ENCODE results near the gene ORC6. TPM values are rescaled to one million over a fixed set of nuclear protein-coding genes. Genes with fewer than 3 reads are reported as not detected.

Gene ORC6
- total and polyA plus RNA-seq, 9 donors: 0.50 to 2.2 (median 1.6) TPM

DNA sequence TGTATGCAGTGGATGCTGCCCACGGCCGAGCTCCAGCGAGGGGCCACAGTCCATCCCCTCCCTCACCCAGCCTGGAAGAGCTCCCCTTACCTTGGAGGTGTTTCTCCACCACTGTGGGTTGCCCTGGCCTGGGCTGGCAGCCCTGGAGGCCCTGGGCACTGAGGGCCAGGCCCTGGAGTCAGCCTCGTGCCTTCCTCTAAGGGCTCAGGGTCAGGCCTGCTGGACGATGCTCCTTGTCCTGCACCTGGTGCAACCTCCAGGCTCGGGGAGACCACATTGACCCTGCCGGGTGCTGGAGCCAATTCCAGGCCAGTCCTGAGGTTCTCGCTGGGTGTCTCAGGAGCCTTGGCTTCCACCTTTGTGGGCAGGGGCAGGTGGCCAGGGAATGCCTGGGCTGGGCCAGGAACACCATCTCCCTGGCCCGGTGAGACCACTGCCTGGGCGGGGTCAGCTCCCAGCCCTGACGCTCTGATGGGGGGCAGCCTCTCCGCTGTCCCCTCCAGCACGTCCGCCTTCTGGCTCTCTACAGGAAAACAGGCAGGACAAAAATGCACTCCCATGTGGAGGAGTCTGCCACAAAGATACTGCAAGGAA is 48.3 kb downstream of the ORC6 start:
- Histone ChIP-seq H3K4me3 (no peak overlapping the region), H3K4me1 (ENCODE audit: insufficient read depth) (no peaks in the 10 kb centered on the region), H3K36me3 (no peaks in the 10 kb centered on the region), H3K9me3 (no peaks in the 10 kb centered on the region), H3K27me3 (no peaks in the 10 kb centered on the region), H3K27ac (no peak overlapping the region)
- TF ChIP-seq POLR2A (IDR thresholded peaks at IDR 0.05): no peak
- TF ChIP-seq CTCF (IDR thresholded peaks at IDR 0.05): no peak
- TF ChIP-seq EP300 (IDR thresholded peaks at IDR 0.05): no peak
- intact Hi-C loops (cut with DNase I): no loop called here
- WGBS, 3 donors: 38 to 45% (median 40%) methylated on average over 14 of the region's 14 CpGs
- DNase-seq: no peak

DNA sequence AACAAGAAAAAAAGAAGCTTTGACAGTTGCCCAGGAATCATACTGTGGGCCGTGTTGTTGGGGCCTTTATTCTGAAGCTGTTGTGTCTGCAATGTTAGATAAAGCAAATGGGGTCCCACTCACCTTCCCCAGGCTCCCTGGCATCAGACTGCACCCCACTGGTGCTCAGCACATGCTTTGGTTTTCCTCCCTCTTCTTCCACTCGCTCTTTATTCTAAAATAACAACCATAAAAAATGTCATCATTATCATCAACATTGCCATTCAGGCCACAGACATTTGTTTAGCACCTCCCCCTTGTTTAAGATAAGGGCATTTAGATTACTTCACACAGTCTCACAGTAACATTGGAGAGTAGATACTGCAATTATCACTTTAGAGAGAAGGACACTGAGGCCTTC is 50.5 kb downstream of the ORC6 start:
- no peaks in the 10 kb centered on the region for H3K9me3 ChIP-seq
- H3K4me1 ChIP-seq (ENCODE audit: insufficient read depth): no peaks in the 10 kb centered on the region
- H3K27ac ChIP-seq: no peak overlapping the region
- H3K4me3 ChIP-seq: no peak overlapping the region
- WGBS, 3 donors: 37 to 53% (median 46%) methylated on average over 2 of the region's 2 CpGs
- no peaks in the 10 kb centered on the region for H3K27me3 ChIP-seq
- intact Hi-C loops (cut with DNase I): no loop called here
- no peaks in the 10 kb centered on the region for H3K36me3 ChIP-seq
- TF ChIP-seq EP300 (IDR thresholded peaks at IDR 0.05): no peak
- no peak for TF ChIP-seq CTCF (IDR thresholded peaks at IDR 0.05)
- no peak for TF ChIP-seq POLR2A (IDR thresholded peaks at IDR 0.05)
- no peak for DNase-seq

- Histone ChIP-seq H3K27me3 (no peaks in the 10 kb centered on the region), H3K4me1 (ENCODE audit: insufficient read depth) (no peaks in the 10 kb centered on the region), H3K36me3 (no peaks in the 10 kb centered on the region), H3K27ac (no peak overlapping the region), H3K4me3 (no peak overlapping the region), H3K9me3 (no peaks in the 10 kb centered on the region)
- intact Hi-C loops (cut with DNase I): no loop called here
- WGBS, 3 donors: 28 to 36% (median 33%) methylated on average over 10 of the region's 10 CpGs
- DNase-seq: no peak
- no peak for TF ChIP-seq CTCF (IDR thresholded peaks at IDR 0.05)
- TF ChIP-seq POLR2A (IDR thresholded peaks at IDR 0.05): no peak
- no peak for TF ChIP-seq EP300 (IDR thresholded peaks at IDR 0.05)
These were observed 53.8 kb downstream of the ORC6 start for GRCh38 chr16:46743232-46743719.

DNA sequence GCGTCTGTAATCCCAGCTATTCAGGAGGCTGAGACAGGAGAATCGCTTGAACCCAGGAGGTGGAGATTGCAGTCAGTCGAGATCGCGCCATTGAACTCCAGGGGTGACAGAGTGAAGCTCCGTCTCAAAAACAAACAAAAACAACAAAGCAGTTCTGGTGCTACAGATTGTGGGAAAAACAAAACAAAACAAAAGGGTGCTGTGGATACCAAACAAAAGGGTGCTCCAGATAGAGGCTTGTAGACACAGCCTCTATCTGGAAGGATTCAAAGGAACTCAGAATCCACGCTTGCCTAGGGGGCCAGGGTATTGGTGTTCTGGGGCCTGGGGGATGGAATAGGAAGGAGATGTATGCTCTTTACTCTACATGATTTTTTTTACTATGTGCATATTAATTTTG is 56.2 kb downstream of the ORC6 start:
- H3K27me3 ChIP-seq: no peaks in the 10 kb centered on the region
- no peak overlapping the region for H3K27ac ChIP-seq
- TF ChIP-seq EP300 (IDR thresholded peaks at IDR 0.05) (no peak), CTCF (IDR thresholded peaks at IDR 0.05) (no peak), POLR2A (IDR thresholded peaks at IDR 0.05) (no peak)
- intact Hi-C loops (cut with DNase I): no loop called here
- no peak for DNase-seq
- WGBS, 3 donors: 77 to 79% (median 77%) methylated on average over 7 of the region's 7 CpGs
- no peaks in the 10 kb centered on the region for H3K4me1 ChIP-seq (ENCODE audit: insufficient read depth)
- H3K36me3 ChIP-seq: no peaks in the 10 kb centered on the region
- no peak overlapping the region for H3K4me3 ChIP-seq
- no peaks in the 10 kb centered on the region for H3K9me3 ChIP-seq

Data from ovary (tissue), 9 donors.